NOMO-1 treated with dmso at 0.1 percent for 144 hours (cell line): ENCODE results near the gene RPTOR.

Source experiments
- DNase-seq: peaks from one replicate; lab custom pipeline; 2025; ENCODE audit not compliant: unreplicated experiment; lab: John Stamatoyannopoulos, UW

RPTOR gene

GRCh38 chr17:80981062-80981902, 436.6 kb downstream of the RPTOR start:
- DNase-seq: no peak

- DNase-seq: no peak
Measured at GRCh38 chr17:80981929-80982425, 437.3 kb downstream of the RPTOR start.

- no peak for DNase-seq
Measured at GRCh38 chr17:80982426-80982974, 437.9 kb downstream of the RPTOR start.

GRCh38 chr17:80983545-80983944, 438.9 kb downstream of the RPTOR start:
- no peak for DNase-seq

GRCh38 chr17:80984749-80985148, 440.1 kb downstream of the RPTOR start:
- no peak for DNase-seq

GRCh38 chr17:80986046-80986445, 441.4 kb downstream of the RPTOR start:
- no peak for DNase-seq

- DNase-seq: no peak
Measured at GRCh38 chr17:80986816-80987475, 442.3 kb downstream of the RPTOR start.

- no peak for DNase-seq
Measured at GRCh38 chr17:80987941-80988461, 443.4 kb downstream of the RPTOR start.

- DNase-seq: no peak
Measured at GRCh38 chr17:80989586-80989913, 444.9 kb downstream of the RPTOR start.

GRCh38 chr17:80990921-80991644, 446.4 kb downstream of the RPTOR start:
- DNase-seq: no peak

GRCh38 chr17:80991645-80992076, 447.0 kb downstream of the RPTOR start, which contains the start of gene CHMP6:
Gene CHMP6, plus strand, starts transcription at chr17:80991841. Its CDS starts 78 bp downstream, at chr17:80991919.
- DNase-seq: peak; percentile 40

- no peak for DNase-seq
Measured at GRCh38 chr17:80992077-80992947, 447.7 kb downstream of the RPTOR start.

GRCh38 chr17:80992948-80993624, 448.4 kb downstream of the RPTOR start:
- DNase-seq: no peak

- DNase-seq: no peak
Measured at GRCh38 chr17:80995131-80995530, 450.5 kb downstream of the RPTOR start.

- DNase-seq: no peak
Measured at GRCh38 chr17:80996422-80997305, 452.0 kb downstream of the RPTOR start.

- no peak for DNase-seq
Measured at GRCh38 chr17:80997424-80998117, 452.9 kb downstream of the RPTOR start.

GRCh38 chr17:80998118-80998747, 453.6 kb downstream of the RPTOR start:
- no peak for DNase-seq
